Activated CD4-positive, alpha-beta T cell treated with anti-CD3 and anti-CD28 coated beads for 36 hours (primary cell): Measurements from ENCODE around the gene NOCT. TPM values are rescaled to one million over a fixed set of nuclear protein-coding genes. Genes with fewer than 3 reads are reported as not detected.
"Not testable (repeated sequence)": the region's sequence is repeated elsewhere in the genome, so short reads cannot be mapped to it uniquely, and the experiment has no call there.

Source experiments
- ATAC-seq: fragments of 200-7000 bp; cut with Tn5 transposase; one replicate; pipeline ENCODE4 v1.10.0; 2021; ENCODE audit warnings: mild to moderate bottlenecking, moderate library complexity
- CTCF ChIA-PET: fragments of 350-600 bp; sonication (Branson Sonifier 250); formaldehyde crosslinking; loops from one replicate; lab custom pipeline; 2021; ENCODE audit warnings: antibody characterized with exemption; lab: Charles Lee
- POLR2A ChIA-PET: fragments of 350-600 bp; sonication (Branson Sonifier 250); formaldehyde crosslinking; loops from one replicate; lab custom pipeline; 2021; ENCODE audit warnings: antibody characterized with exemption, inconsistent platforms; lab: Charles Lee
- DNase-seq: peaks from one replicate; pipeline ENCODE4 v3.0.0-alpha.2; 2020
- H3K27ac Mint-ChIP-seq: one replicate; pipeline ENCODE4 v1.8.0; 2021; ENCODE audit warnings: mixed read lengths
- H3K27me3 Mint-ChIP-seq: one replicate; pipeline ENCODE4 v1.8.0; 2021; ENCODE audit warnings: mixed read lengths
- H3K36me3 Mint-ChIP-seq: one replicate; pipeline ENCODE4 v1.8.0; 2021; ENCODE audit warnings: low read depth, mixed read lengths
- H3K4me1 Mint-ChIP-seq: one replicate; pipeline ENCODE4 v1.8.0; 2021; ENCODE audit warnings: mixed read lengths
- H3K4me3 Mint-ChIP-seq: one replicate; pipeline ENCODE4 v1.8.0; 2021; ENCODE audit warnings: mild to moderate bottlenecking, moderate library complexity, mixed read lengths
- H3K9me3 Mint-ChIP-seq: one replicate; pipeline ENCODE4 v1.8.0; 2021; ENCODE audit warnings: low read depth, mixed read lengths
- intact Hi-C, 2 experiments: fragments of 100-400 bp; cut with DNase I in 1 of 2; cut with micrococcal nuclease in 1 of 2; formaldehyde crosslinking; loops; one replicate each; pipeline versions ENCODE4 v1.14.2 to v1.15.1; 2022 to 2024; cut with DNase I, micrococcal nuclease
- total RNA-seq, 2 experiments: library from RNA; stranded (reverse); gene quantifications; one replicate each; pipeline ENCODE4 v1.2.3, GENCODE V29; 2021

The NOCT gene
- total RNA-seq, 2 experiments from 2014 or later = 16.5 to 20.5 TPM

GRCh38 chr4:139044291-139044690 lies 28.7 kb downstream of the NOCT start:
- ChIA-PET POLR2A (interaction anchor here (0.8 kb wide), 1 partner anchor 22 kb away, joined by 3 read pairs; no protein-coding TSS in a partner anchor), CTCF (interaction anchor here (0.7 to 3.8 kb wide), 4 partner anchors 8 to 34 kb away, joined by 3 to 26 read pairs (median 4); no protein-coding TSS in a partner anchor)
- no peaks in the 10 kb centered on the region for H3K9me3 Mint-ChIP-seq
- H3K4me3 Mint-ChIP-seq = no peak overlapping the region
- ATAC-seq = no peak
- H3K27ac Mint-ChIP-seq = no peak overlapping the region
- intact Hi-C loops = no loop called here
- no peak for DNase-seq
- peaks cover 43% of the 10 kb centered on the region for H3K36me3 Mint-ChIP-seq
- H3K27me3 Mint-ChIP-seq = no peaks in the 10 kb centered on the region
- peaks cover 2% of the 10 kb centered on the region for H3K4me1 Mint-ChIP-seq

GRCh38 chr4:139048026-139048425 lies 32.4 kb downstream of the NOCT start:
- DNase-seq = no peak
- H3K9me3 Mint-ChIP-seq = no peaks in the 10 kb centered on the region
- peaks cover 40% of the 10 kb centered on the region for H3K36me3 Mint-ChIP-seq
- intact Hi-C loops = no loop called here
- peak overlapping the region; percentile 64 for H3K27ac Mint-ChIP-seq
- no peaks in the 10 kb centered on the region for H3K4me1 Mint-ChIP-seq
- ATAC-seq = no peak
- ChIA-PET POLR2A (no interaction called here), CTCF (no interaction called here)
- no peak overlapping the region for H3K4me3 Mint-ChIP-seq
- no peaks in the 10 kb centered on the region for H3K27me3 Mint-ChIP-seq

- Mint-ChIP-seq H3K4me3 (no peak overlapping the region), H3K27ac (no peak overlapping the region), H3K9me3 (no peaks in the 10 kb centered on the region), H3K4me1 (peaks cover 4% of the 10 kb centered on the region), H3K27me3 (no peaks in the 10 kb centered on the region), H3K36me3 (peaks cover 42% of the 10 kb centered on the region)
- intact Hi-C loops = no loop called here
- POLR2A ChIA-PET = interaction anchor here (0.7 kb wide), 1 partner anchor 266 kb away, joined by 5 read pairs; no protein-coding TSS in a partner anchor
- ATAC-seq (no peak), DNase-seq (no peak)
- CTCF ChIA-PET = interaction anchor here (0.8 kb wide), 1 partner anchor 49 kb away, joined by 3 read pairs; no protein-coding TSS in a partner anchor
These were observed 34.9 kb downstream of the NOCT start for GRCh38 chr4:139050446-139050845.

- ATAC-seq (no peak), DNase-seq (no peak)
- Mint-ChIP-seq H3K4me1 (peaks cover 12% of the 10 kb centered on the region), H3K4me3 (no peak overlapping the region), H3K36me3 (peaks cover 39% of the 10 kb centered on the region), H3K27me3 (no peaks in the 10 kb centered on the region), H3K9me3 (no peaks in the 10 kb centered on the region), H3K27ac (no peak overlapping the region)
- intact Hi-C loops = no loop called here
- CTCF ChIA-PET = interaction anchor here (1.6 kb wide), 1 partner anchor 24 kb away, joined by 7 read pairs; no protein-coding TSS in a partner anchor
- POLR2A ChIA-PET = interaction anchor here (0.6 kb wide), 1 partner anchor 399 kb away, joined by 3 read pairs; no protein-coding TSS in a partner anchor
These were observed 38.3 kb downstream of the NOCT start for GRCh38 chr4:139053909-139054308.

- H3K27me3 Mint-ChIP-seq = no peaks in the 10 kb centered on the region
These were observed 39.4 kb downstream of the NOCT start for GRCh38 chr4:139054791-139055505.

GRCh38 chr4:139059026-139059425 lies 43.4 kb downstream of the NOCT start:
- H3K9me3 Mint-ChIP-seq, ATAC-seq, H3K27me3 Mint-ChIP-seq, H3K4me3 Mint-ChIP-seq, DNase-seq, intact Hi-C loops, H3K27ac Mint-ChIP-seq: not testable (repeated sequence)
- ChIA-PET CTCF (interaction anchor here (0.6 to 1.7 kb wide), 4 partner anchors 29 to 508 kb away, joined by 3 to 7 read pairs (median 4); no protein-coding TSS in a partner anchor), POLR2A (interaction anchor here (0.6 kb wide), 1 partner anchor 248 kb away, joined by 3 read pairs; no protein-coding TSS in a partner anchor)
- peaks cover 14% of the 10 kb centered on the region for H3K4me1 Mint-ChIP-seq
- peaks cover 52% of the 10 kb centered on the region for H3K36me3 Mint-ChIP-seq

More at GRCh38 chr4:139054791-139055505, 39.4 kb downstream of the NOCT start:
- Mint-ChIP-seq H3K27ac (no peak overlapping the region), H3K4me3 (no peak overlapping the region), H3K9me3 (no peaks in the 10 kb centered on the region), H3K36me3 (peaks cover 42% of the 10 kb centered on the region), H3K4me1 (peaks cover 12% of the 10 kb centered on the region)
- CTCF ChIA-PET = interaction anchor here (1.6 kb wide), 1 partner anchor 25 kb away, joined by 7 read pairs; no protein-coding TSS in a partner anchor
- ATAC-seq (no peak), DNase-seq (no peak)
- intact Hi-C loops = no loop called here
- POLR2A ChIA-PET = no interaction called here

- no peak for DNase-seq
- no peaks in the 10 kb centered on the region for H3K9me3 Mint-ChIP-seq
- ATAC-seq = no peak
- H3K36me3 Mint-ChIP-seq = peaks cover 48% of the 10 kb centered on the region
- intact Hi-C loops = no loop called here
- no peak overlapping the region for H3K4me3 Mint-ChIP-seq
- ChIA-PET CTCF (interaction anchor here (1.7 kb wide), 1 partner anchor 30 kb away, joined by 7 read pairs; no protein-coding TSS in a partner anchor), POLR2A (no interaction called here)
- H3K27ac Mint-ChIP-seq = no peak overlapping the region
- H3K27me3 Mint-ChIP-seq = no peaks in the 10 kb centered on the region
- peaks cover 10% of the 10 kb centered on the region for H3K4me1 Mint-ChIP-seq
These were observed 45.0 kb downstream of the NOCT start for GRCh38 chr4:139060591-139060990.

- peaks cover 10% of the 10 kb centered on the region for H3K36me3 Mint-ChIP-seq
These were observed 60.6 kb downstream of the NOCT start for GRCh38 chr4:139076016-139076744.

GRCh38 chr4:139077567-139078355 lies 62.2 kb downstream of the NOCT start:
- CTCF ChIA-PET = interaction anchor here (1.1 to 4.9 kb wide), 4 partner anchors 9 to 52 kb away, joined by 3 to 28 read pairs (median 4); no protein-coding TSS in a partner anchor
- peaks cover 9% of the 10 kb centered on the region for H3K36me3 Mint-ChIP-seq
- DNase-seq = no peak
- POLR2A ChIA-PET = interaction anchor here (0.7 kb wide), 1 partner anchor 158 kb away, joined by 3 read pairs; no protein-coding TSS in a partner anchor
- no peaks in the 10 kb centered on the region for H3K9me3 Mint-ChIP-seq
- no peak for ATAC-seq
- H3K27ac Mint-ChIP-seq = no peak overlapping the region
- intact Hi-C loops = no loop called here
- no peak overlapping the region for H3K4me3 Mint-ChIP-seq
- peaks cover 45% of the 10 kb centered on the region for H3K4me1 Mint-ChIP-seq
- H3K27me3 Mint-ChIP-seq = no peaks in the 10 kb centered on the region

More at GRCh38 chr4:139076016-139076744, 60.6 kb downstream of the NOCT start:
- no peak overlapping the region for H3K4me3 Mint-ChIP-seq
- ATAC-seq (no peak), DNase-seq (no peak)
- ChIA-PET POLR2A (interaction anchor here (0.7 kb wide), 1 partner anchor 251 kb away, joined by 3 read pairs; no protein-coding TSS in a partner anchor), CTCF (interaction anchor here (0.7 to 1.5 kb wide), 3 partner anchors 23 to 46 kb away, joined by 3 to 5 read pairs (median 4); no protein-coding TSS in a partner anchor)
- no peaks in the 10 kb centered on the region for H3K27me3 Mint-ChIP-seq
- intact Hi-C loops = no loop called here
- no peaks in the 10 kb centered on the region for H3K9me3 Mint-ChIP-seq
- H3K27ac Mint-ChIP-seq = no peak overlapping the region
- H3K4me1 Mint-ChIP-seq = peaks cover 36% of the 10 kb centered on the region

- Mint-ChIP-seq H3K4me3 (no peak overlapping the region), H3K27ac (no peak overlapping the region), H3K36me3 (peaks cover 16% of the 10 kb centered on the region), H3K4me1 (peaks cover 43% of the 10 kb centered on the region), H3K27me3 (no peaks in the 10 kb centered on the region), H3K9me3 (no peaks in the 10 kb centered on the region)
- CTCF ChIA-PET = interaction anchor here (1.0 to 4.9 kb wide), 3 partner anchors 12 to 375 kb away, joined by 3 to 28 read pairs (median 3); no protein-coding TSS in a partner anchor
- no peak for ATAC-seq
- POLR2A ChIA-PET = no interaction called here
- intact Hi-C loops = no loop called here
- DNase-seq = no peak
These were observed 63.3 kb downstream of the NOCT start for GRCh38 chr4:139078926-139079325.
